GM12872 (cell line): Measurements from ENCODE around the gene WFS1.

Source experiments
- TF ChIP-seq, protein P1 (sequence below): IDR thresholded peaks from 3 replicates; pipeline ENCODE4 v1.5.1; 2011; ENCODE audit warnings: low read depth, mild to moderate bottlenecking, low read length, moderate library complexity; ENCODE audit not compliant: insufficient read depth

WFS1 gene

DNA sequence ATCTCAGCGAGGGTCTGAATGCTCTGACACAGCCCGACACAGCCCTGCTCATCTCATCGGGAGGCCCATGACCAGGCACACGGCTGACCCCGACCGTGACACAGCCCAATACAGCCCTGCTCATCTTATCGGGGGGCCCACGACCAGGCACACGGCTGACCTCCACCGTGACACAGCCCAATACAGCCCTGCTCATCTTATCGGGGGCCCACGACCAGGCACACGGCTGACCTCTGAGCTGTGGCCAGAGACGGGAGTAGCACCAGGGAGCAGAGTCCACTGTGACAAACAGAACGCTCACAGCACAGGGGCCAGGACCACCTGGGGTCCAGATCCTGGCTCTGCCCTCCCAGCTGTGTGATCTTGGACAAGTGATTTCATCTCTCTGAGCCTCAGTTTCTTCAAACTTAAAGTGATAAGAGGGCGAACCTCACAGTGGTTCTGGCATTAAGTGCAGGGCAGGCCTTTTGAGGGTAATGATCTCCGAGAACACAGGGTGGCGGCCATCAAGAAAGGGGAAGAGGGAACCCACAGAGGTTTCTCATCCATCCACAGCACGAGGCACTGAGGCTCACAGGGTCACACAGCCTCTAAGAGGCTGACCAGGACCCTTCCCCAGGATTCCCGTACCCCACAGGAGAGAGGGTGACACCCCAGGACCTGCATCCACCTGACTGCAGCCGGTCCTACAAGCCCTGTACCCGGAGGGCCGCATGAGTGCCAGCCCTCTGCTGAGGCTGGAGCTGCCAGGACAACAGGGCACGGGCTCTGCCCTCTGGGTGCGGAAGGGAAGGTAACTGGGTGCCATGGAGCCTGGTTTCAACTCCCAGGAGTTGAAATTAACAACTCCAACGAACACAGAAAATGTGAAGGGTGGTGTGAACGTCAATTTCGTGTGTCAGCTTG, 60.1 kb downstream of the WFS1 start:
- TF ChIP-seq, protein P1, sequence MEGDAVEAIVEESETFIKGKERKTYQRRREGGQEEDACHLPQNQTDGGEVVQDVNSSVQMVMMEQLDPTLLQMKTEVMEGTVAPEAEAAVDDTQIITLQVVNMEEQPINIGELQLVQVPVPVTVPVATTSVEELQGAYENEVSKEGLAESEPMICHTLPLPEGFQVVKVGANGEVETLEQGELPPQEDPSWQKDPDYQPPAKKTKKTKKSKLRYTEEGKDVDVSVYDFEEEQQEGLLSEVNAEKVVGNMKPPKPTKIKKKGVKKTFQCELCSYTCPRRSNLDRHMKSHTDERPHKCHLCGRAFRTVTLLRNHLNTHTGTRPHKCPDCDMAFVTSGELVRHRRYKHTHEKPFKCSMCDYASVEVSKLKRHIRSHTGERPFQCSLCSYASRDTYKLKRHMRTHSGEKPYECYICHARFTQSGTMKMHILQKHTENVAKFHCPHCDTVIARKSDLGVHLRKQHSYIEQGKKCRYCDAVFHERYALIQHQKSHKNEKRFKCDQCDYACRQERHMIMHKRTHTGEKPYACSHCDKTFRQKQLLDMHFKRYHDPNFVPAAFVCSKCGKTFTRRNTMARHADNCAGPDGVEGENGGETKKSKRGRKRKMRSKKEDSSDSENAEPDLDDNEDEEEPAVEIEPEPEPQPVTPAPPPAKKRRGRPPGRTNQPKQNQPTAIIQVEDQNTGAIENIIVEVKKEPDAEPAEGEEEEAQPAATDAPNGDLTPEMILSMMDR: no peak

- TF ChIP-seq, protein P1: no peak
Measured at GRCh38 chr4:6330384-6330767, 60.7 kb downstream of the WFS1 start.

GRCh38 chr4:6331018-6331417, 61.4 kb downstream of the WFS1 start:
- TF ChIP-seq, protein P1: peak; percentile 83

DNA sequence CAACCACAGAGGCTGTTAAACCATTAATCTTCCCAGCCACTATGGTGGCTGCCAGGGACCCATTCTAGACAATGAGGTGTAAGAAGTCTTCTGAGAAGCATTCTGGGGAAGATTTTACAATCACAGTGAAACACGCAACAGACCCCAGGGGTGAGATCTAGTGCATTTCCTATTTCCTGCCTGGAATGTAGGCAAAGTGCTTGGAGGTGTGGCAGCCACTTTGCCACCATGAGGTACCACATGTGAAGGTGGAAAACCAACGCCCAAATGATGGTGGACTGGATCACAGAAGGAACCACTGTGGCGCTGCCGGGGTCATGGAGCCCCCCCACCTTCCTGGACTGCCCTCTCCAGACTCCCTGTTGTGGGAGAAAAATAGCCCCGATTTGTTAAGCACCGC, 61.8 kb downstream of the WFS1 start:
- TF ChIP-seq, protein P1: no peak

DNA sequence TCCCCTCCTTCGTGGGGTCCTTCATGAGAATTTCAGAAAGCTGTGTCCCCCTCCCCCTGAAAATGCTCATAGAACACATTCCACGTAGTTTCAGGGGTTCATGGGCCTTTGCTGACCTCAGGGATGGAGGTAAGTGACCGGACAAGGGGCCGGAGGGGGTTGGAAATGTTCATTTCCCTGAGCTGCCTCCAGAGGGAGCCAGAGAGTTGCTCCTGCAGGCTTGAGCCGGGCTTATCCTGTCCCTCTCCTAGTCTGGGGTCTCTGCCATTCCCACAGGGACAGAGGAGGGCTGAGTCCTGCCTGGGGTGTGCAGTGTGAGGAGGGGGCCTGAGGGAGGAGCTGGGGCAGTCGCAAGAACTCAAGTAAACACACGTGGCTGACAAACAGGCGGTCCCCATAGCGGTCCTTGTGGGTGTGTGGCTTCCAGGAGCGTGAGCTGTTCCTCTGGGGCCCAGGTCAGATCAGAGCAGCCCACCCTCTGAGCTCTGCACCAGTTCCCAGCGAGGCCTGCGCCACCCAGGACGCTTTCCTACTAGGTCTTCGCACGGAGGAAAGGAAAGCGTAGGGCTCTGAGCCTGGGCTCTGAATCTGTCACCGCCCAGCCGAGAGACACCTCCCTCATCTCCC, 62.5 kb downstream of the WFS1 start:
- TF ChIP-seq, protein P1: peak; percentile 79

DNA sequence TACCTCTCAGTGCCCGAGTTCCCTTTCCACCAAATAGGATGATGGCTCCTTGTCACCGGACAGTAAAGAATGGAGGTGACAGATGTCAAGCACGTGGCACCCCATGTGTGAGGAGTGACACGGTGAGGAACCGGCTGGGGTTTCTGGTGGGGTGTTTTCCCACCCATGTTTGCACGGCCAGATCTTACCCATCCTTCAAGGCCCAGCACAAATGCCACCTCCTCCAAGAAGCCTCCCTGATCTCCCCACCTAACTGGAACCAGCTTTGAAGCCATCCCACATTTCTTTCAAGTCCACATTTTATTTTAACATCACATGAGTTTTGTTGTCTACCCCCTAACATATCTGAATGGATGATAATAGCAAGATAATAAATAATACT, 63.0 kb downstream of the WFS1 start:
- TF ChIP-seq, protein P1: no peak

DNA sequence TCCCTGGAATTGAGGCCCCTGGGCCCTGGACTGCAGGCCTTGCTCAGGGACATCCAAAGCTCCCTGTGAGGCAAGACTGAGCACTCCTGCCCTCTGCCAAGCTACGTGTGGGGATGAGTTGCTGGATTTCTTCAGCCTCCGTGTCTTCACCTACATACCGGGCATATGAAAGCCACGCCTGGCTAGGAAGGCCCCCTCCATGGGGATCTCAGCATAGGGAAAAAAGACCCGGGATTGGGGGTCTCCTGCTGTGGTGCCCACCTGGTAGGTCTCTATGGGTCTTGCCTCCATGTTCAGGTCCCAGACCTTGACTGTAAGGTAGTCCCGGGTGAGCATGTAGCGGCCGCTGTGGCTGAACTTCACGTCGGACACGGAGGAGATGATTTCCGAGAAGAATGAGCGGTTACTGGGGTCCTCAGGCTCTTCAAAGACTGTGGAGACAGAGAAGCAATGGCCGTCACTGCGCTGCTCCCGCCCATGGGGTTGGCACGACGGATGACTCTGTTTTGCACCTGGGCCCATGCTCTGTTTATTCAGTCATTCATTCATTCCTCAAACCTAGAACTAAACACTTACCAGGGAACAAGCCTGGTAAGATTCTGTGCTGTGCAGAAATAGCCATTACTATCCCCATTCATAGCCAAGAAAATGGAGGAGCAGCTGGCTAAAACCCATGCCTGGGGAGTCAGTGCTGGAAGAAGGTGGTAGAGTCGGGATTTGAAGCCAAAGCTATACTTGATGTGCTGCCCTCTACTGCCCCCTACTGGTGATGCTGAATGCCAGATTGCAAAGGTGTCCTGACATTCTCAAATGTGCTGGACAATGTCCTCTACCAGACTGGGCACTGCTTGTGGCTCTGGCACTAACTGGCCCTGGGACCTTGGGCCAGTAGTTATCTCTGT, 63.9 kb downstream of the WFS1 start:
- TF ChIP-seq, protein P1: peak; percentile 72
